ENCODE data around the gene SBSN. TPM values are rescaled to one million over a fixed set of nuclear protein-coding genes. Genes with fewer than 3 reads are reported as not detected.

The SBSN gene
- total RNA-seq, 2 experiments from 2014 or later, result not detected

- peaks cover 23% of the 10 kb centered on the region for H3K27me3 Mint-ChIP-seq
- intact Hi-C loops (cut with micrococcal nuclease), result no loop called here
- DNase-seq (no peak), ATAC-seq (no peak)
- no peak for TF ChIP-seq CTCF (IDR thresholded peaks at IDR 0.05)
- no peaks in the 10 kb centered on the region for H3K4me1 Mint-ChIP-seq (ENCODE audit: low read depth)
- no peak overlapping the region for H3K27ac Mint-ChIP-seq
- POLR2A ChIA-PET, result interaction anchor here (0.8 kb wide), 1 partner anchor 17 kb away, joined by 3 read pairs; no protein-coding TSS in a partner anchor
- H3K9me3 Mint-ChIP-seq, result no peaks in the 10 kb centered on the region
- CTCF ChIA-PET, result interaction anchor here (0.7 to 1.4 kb wide), 2 partner anchors 16 to 23 kb away, joined by 3 to 5 read pairs; no protein-coding TSS in a partner anchor
- no peak overlapping the region for H3K4me3 Mint-ChIP-seq
- H3K36me3 Mint-ChIP-seq (ENCODE audit: low read depth), result no peaks in the 10 kb centered on the region
Measured at GRCh38 chr19:35525873-35526272, 2.2 kb downstream of the SBSN start.

GRCh38 chr19:35524181-35524837 lies 3.8 kb downstream of the SBSN start:
- ATAC-seq (no peak), DNase-seq (no peak)
- Mint-ChIP-seq H3K9me3 (no peaks in the 10 kb centered on the region), H3K4me3 (no peak overlapping the region), H3K4me1 (ENCODE audit: low read depth) (no peaks in the 10 kb centered on the region), H3K27ac (no peak overlapping the region), H3K27me3 (peaks cover 20% of the 10 kb centered on the region), H3K36me3 (ENCODE audit: low read depth) (no peaks in the 10 kb centered on the region)
- no peak for TF ChIP-seq CTCF (IDR thresholded peaks at IDR 0.05)
- POLR2A ChIA-PET, result no interaction called here
- intact Hi-C loops (cut with micrococcal nuclease), result no loop called here
- CTCF ChIA-PET, result interaction anchor here (1.1 kb wide), 1 partner anchor 14 kb away, joined by 4 read pairs; no protein-coding TSS in a partner anchor

DNA sequence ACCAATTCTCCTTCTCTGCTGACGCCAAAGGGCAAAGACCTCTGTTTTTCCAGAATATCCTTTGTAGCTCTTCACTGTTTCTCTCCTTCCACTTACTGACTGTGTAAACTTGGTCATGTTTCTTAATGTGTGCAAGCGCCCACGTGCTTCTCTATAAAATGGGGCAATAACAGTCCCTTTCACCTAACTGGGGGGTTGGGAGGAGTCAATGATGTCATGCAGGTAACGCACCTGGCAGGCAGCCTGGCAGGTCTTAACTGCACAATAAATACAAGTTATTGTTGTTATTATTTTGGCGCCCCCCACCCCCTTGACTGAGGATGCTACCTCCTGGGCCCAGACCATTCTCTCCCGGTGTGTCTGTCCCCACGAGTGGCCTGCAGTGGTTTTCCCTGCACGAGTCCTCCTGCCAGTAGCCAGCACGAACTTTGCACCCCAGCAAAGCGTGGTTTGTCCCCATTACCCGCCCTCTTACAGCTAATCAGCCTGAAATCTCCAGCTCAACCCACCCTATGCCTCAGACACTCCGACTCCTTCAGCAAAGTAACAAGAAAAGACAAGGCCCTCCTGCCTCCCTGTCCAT lies 5.3 kb downstream of the SBSN start:
- DNase-seq (no peak), ATAC-seq (no peak)
- intact Hi-C loops (cut with micrococcal nuclease), result no loop called here
- no peak for TF ChIP-seq CTCF (IDR thresholded peaks at IDR 0.05)
- Mint-ChIP-seq H3K27me3 (peaks cover 9% of the 10 kb centered on the region), H3K36me3 (ENCODE audit: low read depth) (no peaks in the 10 kb centered on the region), H3K9me3 (no peaks in the 10 kb centered on the region), H3K4me3 (no peak overlapping the region), H3K27ac (no peak overlapping the region), H3K4me1 (ENCODE audit: low read depth) (no peaks in the 10 kb centered on the region)
- ChIA-PET POLR2A (no interaction called here), CTCF (no interaction called here)

- DNase-seq (no peak), ATAC-seq (no peak)
- TF ChIP-seq CTCF (IDR thresholded peaks at IDR 0.05), result no peak
- POLR2A ChIA-PET, result interaction anchor here (0.7 kb wide), 1 partner anchor 11 kb away, joined by 3 read pairs; no protein-coding TSS in a partner anchor
- no peaks in the 10 kb centered on the region for H3K4me1 Mint-ChIP-seq (ENCODE audit: low read depth)
- intact Hi-C loops (cut with micrococcal nuclease), result no loop called here
- no peaks in the 10 kb centered on the region for H3K36me3 Mint-ChIP-seq (ENCODE audit: low read depth)
- H3K4me3 Mint-ChIP-seq, result no peak overlapping the region
- H3K9me3 Mint-ChIP-seq, result no peaks in the 10 kb centered on the region
- no peak overlapping the region for H3K27ac Mint-ChIP-seq
- H3K27me3 Mint-ChIP-seq, result peaks cover 2% of the 10 kb centered on the region
- CTCF ChIA-PET, result interaction anchor here (0.6 to 1.4 kb wide), 4 partner anchors 11 to 171 kb away, joined by 3 to 7 read pairs (median 4); no protein-coding TSS in a partner anchor
Measured at GRCh38 chr19:35521124-35521743, 6.9 kb downstream of the SBSN start.

- ATAC-seq (no peak), DNase-seq (no peak)
- H3K9me3 Mint-ChIP-seq, result no peaks in the 10 kb centered on the region
- H3K27ac Mint-ChIP-seq, result no peak overlapping the region
- peaks cover 3% of the 10 kb centered on the region for H3K27me3 Mint-ChIP-seq
- no peak overlapping the region for H3K4me3 Mint-ChIP-seq
- H3K36me3 Mint-ChIP-seq (ENCODE audit: low read depth), result no peaks in the 10 kb centered on the region
- H3K4me1 Mint-ChIP-seq (ENCODE audit: low read depth), result no peaks in the 10 kb centered on the region
- intact Hi-C loops (cut with micrococcal nuclease), result no loop called here
- ChIA-PET CTCF (interaction anchor here (1.2 to 2.3 kb wide), 2 partner anchors 9 to 161 kb away, joined by 3 to 10 read pairs; partner anchors contain the start of gene FFAR3), POLR2A (interaction anchor here (0.6 kb wide), 1 partner anchor 402 kb away, joined by 4 read pairs; no protein-coding TSS in a partner anchor)
- TF ChIP-seq CTCF (IDR thresholded peaks at IDR 0.05), result no peak
Measured at GRCh38 chr19:35519291-35519690, 8.8 kb downstream of the SBSN start.

All from activated CD8-positive, alpha-beta T cell treated with anti-CD3 and anti-CD28 coated beads for 36 hours (primary cell).